Lower leg skin (tissue), 3 donors: Measurements from ENCODE around the gene SLC6A12.

Experiments
- CTCF ChIP-seq, 3 donors: fragments of 450-650 bp; IDR thresholded peaks; one replicate each; pipeline ENCODE4 v1.5.1; 2016; ENCODE audit warnings: antibody characterized with exemption in 3 of 3, mild to moderate bottlenecking in 3 of 3, moderate library complexity in 2 of 3
- POLR2A ChIP-seq, 2 donors: fragments of 450-650 bp; IDR thresholded peaks; one replicate each; pipeline ENCODE4 v1.6.1; 2016 to 2017; ENCODE audit warnings: antibody characterized with exemption in 2 of 2, mild to moderate bottlenecking in 1 of 2, moderate library complexity in 1 of 2

- TF ChIP-seq CTCF (IDR thresholded peaks at IDR 0.05) (no peak), POLR2A (IDR thresholded peaks at IDR 0.05) (no peak)
Observed at GRCh38 chr12:227286-227915, 13.4 kb upstream of the SLC6A12 start.
